GM19397 (cell line): ENCODE data around the gene ZMYND15.

Source experiments
- ATAC-seq: cut with Tn5 transposase; IDR thresholded peaks from one replicate; pipeline ENCODE4 v1.9.1; 2021; ENCODE audit warnings: mild to moderate bottlenecking, moderate library complexity; ENCODE audit not compliant: unreplicated experiment

ZMYND15 gene

DNA sequence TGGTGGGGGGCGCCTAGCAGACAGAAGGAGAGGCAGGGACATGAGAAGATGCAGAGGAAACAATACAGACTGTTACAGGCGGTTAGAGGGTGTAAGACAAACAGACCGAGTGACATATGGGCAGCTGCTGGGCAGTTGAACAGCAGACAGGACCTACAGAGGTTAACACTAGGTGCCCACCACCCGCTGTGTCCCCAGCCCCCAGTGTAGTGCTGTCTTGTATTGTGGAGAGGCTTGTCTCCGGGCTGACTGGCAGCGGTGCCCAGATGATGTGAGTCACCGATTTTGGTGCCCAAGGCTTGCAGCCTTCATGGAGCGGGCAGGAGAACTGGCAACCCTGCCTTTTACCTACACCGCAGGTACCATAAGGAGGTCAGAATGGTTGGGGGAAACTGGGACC lies 2.5 kb downstream of the ZMYND15 start:
- no peak for ATAC-seq

DNA sequence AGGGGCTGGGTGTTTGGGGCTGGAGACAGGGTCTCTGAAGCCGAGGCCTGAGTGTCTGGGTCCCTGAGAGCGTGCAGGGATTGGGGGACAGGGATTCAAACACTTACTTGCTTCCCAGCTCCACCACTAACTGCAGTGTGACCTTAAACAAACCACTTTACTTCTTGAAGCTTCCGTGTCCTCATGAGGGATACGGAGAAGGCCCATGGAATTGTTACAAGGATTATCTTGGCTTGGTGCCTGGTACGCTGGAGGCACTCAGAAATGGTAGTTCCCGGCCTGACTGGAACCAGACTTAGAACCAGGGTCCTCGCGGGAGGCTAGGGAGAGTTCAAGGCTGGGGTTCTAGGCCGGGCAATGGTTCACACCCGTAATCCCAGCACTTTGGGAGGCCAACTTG lies 3.0 kb downstream of the ZMYND15 start:
- ATAC-seq, result no peak

DNA sequence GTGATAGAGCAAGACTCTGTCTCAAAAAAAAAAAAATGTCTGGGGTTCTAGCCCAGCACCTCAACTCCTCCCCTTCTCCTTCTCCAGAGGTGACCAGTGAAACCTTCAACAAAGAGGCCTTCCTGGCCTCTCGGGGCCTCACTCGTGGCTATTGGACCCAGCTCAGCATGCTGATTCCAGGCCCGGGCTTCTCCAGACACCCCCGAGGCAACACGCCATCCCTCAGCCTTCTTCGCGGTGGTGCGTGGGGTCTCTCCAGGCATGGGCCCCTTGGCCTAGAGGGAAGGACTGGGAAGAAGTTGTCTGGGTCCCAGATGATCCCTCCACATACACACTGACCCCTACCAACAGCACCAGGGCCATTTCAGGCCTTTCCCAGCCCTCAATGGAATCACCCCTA lies 3.6 kb downstream of the ZMYND15 start:
- ATAC-seq, result no peak

DNA sequence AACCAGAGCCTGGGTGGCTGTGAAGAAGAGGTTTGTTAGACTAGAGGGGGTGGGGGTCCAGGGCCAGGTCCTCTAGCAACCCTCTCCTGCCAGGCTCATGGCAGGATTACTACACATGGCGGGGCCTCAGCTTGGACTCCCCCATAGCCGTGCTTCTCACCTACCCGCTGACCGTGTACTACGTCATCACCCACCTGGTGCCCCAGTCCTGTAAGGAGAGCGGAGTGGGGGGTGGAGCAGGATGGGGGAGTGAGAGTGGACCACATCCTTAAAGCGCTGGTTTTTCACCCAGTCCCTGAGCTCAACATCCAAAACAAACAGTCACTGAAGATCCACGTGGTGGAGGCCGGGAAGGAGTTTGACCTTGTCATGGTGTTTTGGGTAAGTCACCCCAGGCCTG lies 4.3 kb downstream of the ZMYND15 start:
- no peak for ATAC-seq

DNA sequence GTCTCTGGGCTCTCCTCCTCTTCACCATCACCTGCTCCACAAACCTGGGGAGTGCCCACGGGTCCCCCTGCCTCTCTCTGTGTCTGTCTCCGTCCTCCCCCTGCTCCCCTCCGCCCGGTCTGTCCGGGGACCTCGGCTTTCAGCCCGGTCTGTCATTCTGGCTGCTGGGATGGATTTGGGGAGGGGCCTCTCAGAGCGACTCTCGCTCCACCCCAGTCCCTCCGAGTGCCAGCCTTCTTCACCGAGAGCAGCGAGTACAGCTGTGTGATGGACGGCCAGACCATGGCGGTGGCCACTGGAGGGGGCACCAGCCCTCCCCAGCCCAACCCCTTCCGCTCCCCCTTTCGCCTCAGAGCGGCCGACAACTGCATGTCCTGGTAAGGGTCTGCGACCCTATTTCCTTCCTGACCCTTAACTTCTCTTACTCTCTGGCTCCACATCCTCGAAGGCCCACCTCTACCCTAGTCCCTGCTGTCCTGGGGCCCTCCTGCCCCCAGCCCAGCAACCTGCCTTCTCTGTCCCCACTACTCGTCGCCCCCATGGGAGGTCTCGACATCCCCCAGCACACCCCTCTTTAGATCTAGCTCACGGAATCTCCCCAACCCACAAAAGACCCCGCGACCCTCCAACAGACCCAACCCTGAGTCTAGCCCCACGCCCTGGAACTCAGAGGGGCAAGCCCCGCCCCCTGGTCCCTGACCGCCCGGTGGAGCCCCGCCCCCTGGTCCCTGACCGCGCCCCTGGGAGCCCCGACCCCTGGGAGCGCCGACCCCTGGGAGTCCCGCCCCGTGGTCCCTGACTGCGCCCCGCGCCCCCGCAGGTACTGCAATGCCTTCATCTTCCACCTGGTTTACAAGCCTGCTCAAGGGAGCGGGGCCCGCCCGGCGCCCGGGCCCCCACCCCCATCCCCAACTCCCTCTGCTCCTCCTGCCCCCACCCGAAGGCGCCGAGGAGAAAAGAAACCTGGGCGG lies 5.7 kb downstream of the ZMYND15 start:
- no peak for ATAC-seq

DNA sequence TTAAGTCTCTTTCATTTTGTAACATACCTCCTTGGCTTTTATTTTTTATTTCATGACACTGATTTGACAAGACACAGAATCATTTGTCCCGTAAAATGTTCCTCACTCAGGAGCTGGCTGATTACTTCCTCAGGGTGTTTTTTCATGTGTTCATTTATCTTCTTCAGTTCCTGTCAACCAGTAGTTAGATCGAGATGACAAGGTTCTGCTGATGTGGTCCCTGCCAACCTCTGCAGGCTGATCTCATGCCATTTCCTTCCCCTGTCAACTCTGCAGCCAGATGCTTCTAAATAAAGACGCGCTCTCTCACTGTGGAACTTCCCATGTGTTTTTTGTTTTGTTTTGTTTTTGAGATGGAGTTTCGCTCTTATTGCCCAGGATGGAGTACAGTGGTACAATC lies 8.2 kb downstream of the ZMYND15 start:
- no peak for ATAC-seq

DNA sequence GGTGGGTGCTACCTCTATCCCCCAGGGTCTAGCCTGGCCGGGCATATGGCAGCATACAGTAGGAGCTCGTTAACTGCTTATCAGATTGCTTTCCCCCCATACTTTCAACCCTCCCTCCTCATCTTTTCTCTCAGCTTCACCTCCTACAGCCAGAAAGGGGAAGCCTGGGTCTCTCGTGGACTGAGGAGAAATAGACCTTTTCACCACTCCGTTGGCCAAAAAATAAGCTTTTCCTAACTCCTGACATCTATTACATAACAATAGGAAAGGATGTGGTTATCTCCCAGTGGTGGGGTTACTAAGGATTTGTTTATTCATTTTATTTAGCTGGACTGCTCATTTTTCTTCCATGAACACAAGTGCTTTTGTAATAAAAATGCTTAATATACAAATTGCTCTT lies 9.1 kb downstream of the ZMYND15 start:
- ATAC-seq, result no peak

DNA sequence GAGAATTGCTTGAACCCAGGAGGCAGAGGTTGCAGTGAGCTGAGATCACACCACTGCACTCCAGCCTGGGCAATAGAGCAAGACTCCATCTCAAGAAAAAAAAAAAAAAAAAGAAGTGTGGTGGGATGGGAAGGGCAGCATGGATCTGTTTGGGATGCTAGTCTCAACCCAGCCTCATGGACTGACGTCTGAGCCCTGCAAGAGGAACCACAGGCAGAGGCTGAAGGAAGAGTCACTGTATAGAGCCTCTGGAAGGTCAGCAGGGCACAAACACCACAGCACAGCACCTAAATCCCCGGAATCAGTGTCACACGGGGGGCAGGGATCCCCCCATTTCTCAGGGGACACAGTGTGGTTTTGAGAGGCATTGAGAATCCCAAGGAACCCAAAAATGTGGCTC lies 11.0 kb downstream of the ZMYND15 start:
- ATAC-seq, result no peak

DNA sequence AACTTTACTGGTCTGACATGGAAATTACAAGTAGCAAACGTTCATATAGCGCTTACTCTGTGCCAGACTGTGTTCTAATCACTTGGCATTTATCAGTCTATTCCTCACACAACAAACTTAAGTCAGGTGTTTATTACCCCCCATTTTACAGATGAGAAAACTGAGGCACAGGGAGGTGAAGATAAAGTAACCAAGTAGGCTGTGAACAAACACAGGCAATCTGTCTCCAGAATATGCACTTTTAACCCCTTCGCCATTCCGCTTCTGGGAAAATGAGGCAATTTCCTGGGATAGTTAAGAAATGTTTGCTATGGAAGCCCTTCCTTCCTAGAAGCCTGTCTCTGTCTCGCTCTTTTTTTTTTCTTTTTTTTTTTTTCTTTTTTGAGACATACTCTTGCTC lies 12.3 kb downstream of the ZMYND15 start:
- no peak for ATAC-seq

DNA sequence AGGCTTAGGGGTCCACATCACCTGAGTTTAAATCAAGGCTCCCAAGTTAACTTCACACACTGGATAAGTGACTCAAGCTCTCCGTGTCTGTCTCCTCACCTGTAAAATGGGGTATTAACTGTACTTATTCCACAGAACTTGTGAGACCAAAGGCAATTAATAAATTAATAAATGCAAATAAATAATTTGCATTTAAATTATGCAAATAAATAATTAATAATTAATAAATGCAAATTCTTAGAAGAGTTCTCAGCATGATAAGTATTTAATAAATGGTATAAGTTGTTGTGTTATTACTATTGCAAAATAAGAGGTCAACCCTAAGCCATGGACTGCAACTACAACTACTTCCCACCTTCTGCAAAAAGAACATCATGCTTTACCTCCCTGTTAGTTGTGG lies 13.8 kb downstream of the ZMYND15 start:
- no peak for ATAC-seq

DNA sequence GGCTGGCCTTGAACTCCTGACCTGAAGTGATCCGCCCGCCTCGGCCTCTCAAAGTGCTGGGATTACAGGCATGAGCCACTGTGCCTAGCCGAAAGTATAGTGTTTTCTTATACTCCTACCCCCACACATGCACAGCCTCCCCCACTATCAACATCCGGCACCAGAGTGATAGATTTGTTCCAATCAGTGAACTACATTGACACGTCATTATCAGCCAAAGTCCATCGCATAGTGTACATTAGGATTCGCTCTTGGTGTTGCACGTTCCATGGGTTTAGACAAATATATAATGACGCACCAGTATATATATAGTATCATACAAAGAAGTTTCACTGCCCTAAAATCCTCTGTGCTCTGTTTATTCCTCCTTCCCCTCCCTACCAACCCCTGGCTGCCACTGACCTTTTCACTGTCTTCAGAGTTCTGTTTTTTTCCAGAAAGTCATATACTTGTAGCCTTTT lies 20.2 kb downstream of the ZMYND15 start:
- no peak for ATAC-seq

DNA sequence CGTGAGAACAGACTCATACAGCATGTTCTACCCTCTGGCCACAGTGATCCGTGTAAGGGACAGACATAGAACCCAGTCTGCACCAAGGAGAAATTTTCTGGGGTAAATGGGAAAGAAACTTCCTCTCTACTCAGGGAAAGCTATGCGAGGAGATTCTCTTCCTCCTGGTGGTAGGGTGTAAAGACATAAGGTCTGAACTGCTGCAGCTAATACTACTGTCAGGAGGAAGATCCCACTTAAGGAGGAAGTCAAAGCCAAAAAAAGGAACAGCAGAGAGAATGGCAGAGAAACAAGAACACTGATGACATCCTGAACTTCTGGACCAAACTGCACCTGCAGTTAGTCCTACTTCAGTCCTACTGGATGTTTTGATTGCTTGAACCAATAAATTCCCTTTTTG lies 25.0 kb downstream of the ZMYND15 start:
- no peak for ATAC-seq

DNA sequence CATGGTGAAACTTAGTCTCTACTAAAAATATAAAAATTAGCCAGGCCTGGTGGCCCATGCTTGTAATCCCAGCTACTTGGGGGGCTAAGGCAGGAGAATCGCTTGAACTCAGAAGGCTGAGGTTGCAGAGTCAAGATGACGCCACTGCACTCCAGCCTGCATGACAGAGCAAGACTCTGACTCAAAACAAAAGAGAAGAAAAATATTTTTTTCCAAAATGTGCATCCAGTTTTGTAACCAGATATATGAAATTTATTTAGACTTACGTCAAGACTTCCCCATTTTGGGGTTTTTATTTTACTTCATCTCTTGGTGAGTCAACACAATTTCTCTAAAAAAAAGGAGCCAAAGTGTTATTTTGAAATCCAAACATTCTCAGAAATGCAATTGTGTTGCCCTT lies 26.6 kb downstream of the ZMYND15 start:
- ATAC-seq, result no peak

DNA sequence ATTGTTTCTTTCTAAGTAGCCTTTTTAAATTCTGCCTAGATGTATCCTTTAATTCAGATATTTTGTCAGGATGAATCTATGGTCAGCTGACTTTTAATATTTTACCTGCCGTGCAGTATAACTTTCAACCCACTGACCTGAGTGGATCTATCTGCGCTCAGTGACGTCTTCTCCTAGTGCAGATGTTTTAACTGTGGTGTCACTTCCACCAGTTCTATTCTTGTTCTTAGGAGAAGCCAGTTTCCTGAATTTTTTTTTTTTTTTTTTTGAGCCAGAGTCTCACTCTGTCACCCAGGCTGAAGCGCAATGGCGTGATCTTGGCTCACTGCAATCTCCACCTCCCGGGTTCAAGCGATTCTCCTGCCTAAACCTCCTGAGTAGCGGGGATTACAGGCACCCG lies 27.1 kb downstream of the ZMYND15 start:
- no peak for ATAC-seq

DNA sequence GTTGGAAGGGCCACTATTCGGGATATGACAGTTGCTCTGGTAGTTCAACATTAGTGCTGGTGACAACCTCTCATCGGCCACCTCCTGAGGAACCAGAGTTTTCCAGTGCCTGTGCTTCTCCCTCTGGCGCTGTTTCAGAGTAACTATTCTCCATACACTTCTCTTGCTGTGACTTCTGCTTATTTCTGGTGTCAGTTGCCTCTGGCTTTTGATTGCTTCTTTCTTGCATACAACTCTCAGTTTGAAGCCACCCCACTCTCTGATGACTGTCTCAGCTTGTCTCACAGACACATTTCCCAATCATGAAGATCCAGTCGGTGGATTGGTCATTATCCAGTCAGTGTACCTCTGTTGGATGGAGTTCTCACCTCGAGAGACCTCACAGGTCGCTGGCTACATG lies 28.7 kb downstream of the ZMYND15 start:
- no peak for ATAC-seq

DNA sequence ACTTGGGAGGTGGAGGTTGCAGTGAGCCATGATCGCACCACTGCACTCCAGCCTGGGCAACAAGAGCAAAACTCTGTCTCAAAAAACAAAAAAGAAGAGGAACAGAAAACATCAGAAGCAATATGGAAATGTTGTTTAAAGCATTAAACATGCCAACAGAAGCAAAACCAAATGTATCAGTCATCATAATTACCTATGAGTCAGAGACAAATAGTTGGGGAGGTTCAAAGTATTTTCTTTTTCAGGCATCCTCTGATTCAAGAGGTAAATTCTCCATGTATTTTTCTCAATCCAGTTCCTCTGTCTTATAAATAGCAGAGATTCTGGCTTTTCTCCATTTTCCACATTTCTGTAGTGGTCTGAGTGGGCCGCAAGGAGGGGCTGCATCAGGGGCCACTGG lies 30.0 kb downstream of the ZMYND15 start:
- no peak for ATAC-seq

DNA sequence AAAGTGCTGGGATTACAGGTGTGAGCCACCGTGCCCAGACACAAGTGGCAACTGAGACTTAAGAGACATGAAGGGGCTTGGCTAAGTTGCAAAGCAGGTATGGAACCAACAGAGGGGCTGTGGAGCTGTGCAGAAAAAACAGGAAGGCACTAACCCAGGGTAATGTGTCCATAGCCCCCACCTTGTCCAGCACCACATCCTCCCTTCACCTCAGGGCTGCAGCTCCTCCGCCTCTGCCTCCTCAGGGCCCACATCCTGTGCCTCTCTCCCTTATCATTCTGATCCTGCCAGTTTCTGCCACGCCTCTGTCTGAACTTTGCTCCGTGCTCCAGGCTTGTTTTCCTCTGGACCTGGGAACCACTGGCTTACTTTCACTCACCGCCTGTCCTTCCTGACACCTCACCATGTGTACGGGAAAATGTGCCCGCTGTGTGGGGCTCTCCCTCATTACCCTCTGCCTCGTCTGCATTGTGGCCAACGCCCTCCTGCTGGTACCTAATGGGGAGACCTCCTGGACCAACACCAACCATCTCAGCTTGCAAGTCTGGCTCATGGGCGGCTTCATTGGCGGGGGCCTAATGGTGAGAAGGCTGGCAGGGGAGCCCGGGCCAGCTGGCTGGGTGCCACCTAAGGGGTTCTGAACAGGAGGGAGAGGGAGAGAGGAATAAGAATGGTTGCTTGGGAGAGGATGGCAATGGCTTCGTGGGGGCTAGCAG lies 32.0 kb downstream of the ZMYND15 start, which contains the start of gene TM4SF5:
Gene TM4SF5, plus strand, starts transcription at position 368 of the 716 bp plus-strand sequence. Its CDS starts 37 bp downstream, at position 405.
- ATAC-seq, result no peak

DNA sequence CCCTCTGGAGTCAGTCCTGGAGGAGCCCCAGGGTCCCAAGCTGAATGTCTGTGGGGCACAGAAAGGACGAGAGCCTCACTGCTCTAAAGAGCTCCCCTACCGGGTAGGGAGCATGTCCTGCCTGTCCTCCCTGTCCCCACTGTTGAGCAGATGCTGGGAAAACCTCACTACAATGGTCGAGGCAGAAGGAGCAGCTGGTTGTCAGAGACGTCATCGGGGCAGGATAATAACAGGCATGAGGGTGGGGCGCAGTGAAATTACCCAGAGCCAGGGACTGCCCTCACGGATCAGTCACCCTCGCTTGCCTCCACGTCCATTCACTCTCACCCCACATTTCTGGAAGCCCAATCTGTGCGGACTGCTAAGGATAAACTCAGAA lies 32.6 kb downstream of the ZMYND15 start:
- ATAC-seq, result no peak

DNA sequence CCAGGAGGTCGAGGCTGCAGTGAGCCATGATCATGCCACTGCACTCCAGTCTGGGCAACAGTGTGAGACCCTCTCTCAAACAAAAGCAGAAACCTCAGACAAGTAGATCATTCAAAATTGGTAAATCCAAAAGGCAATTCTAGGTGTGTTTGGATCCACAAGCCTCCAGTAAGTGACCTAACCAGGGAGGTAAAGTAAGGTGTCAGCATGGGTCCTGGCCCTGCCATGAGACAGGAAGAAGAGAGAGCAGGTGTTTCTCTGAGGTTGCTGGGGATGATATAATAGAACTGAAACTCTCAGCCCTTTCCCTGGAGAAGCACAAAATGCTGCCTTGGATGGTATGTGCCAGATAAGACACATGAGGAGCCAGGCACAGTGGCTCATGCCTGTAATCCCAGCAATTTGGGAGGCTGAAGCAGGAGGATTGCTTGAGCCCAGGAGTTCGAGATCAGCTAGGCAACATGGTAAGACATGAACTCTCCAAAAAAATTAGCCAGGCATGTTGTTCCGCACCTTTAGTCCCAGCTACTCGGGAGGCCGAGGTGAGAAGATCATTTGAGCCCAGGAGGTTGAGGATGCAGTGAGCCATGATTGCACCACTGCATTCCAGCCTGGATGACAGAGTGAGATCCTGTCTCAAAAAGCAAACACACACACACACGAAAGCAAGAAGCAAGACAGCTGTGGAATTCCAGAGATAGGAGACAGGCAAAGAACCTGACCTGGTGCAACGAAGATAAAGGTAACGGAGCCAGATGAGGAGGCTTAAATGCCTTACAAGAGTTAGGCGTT lies 38.5 kb downstream of the ZMYND15 start:
- no peak for ATAC-seq

DNA sequence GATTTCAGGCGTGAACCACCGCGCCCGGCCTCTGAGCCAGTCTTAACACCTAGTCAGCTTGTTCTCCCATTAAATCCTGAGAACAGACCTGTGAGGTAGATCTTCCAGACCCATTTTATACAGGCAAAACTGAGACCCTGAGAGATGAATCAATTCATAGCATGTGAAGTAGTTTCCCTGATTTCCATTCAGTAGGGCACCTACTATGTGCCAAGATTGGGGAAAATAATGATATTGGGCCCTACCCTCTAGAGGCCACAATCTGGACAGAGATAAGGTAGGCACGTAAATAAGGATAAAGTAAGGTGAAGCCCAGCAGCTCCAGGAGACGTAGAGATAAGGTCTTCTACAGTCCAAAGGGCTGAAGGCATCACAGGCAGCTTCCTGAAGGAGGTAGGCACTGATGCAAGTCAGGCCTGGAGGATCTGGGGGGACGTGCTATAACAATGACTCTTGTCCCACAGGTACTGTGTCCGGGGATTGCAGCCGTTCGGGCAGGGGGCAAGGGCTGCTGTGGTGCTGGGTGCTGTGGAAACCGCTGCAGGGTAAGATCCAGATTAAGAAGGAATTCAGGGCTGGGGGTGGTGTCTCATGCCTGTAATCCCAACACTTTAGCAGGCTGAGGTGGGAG lies 40.8 kb downstream of the ZMYND15 start:
- ATAC-seq, result no peak

DNA sequence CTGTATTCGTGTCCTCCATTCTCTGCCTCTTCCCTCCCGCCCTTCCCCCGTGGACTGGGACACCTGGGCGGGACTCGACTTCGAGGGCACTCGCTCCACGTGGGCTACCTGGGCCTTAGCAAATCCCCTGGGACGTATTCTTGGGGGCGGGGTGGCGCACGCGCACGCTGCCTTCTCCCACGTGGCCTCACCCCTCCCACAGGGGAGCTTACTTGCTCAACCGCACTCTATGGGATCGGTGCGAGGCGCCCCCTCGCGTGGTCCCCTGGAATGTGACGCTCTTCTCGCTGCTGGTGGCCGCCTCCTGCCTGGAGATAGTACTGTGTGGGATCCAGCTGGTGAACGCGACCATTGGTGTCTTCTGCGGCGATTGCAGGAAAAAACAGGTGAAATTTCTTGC lies 43.0 kb downstream of the ZMYND15 start:
- ATAC-seq, result no peak
